H1 (cell line): ENCODE data around the gene PPP1R2B. TPM values are rescaled to one million over a fixed set of nuclear protein-coding genes. Genes with fewer than 3 reads are reported as not detected.

Source experiments
- CTCF ChIA-PET: fragments of 300-600 bp; sonication (Branson Sonifier 250); formaldehyde crosslinking; loops from one replicate; lab custom pipeline; 2021; ENCODE audit not compliant: partially characterized antibody; lab: Charles Lee
- POLR2A ChIA-PET: fragments of 300-600 bp; sonication (Branson Sonifier 250); formaldehyde crosslinking; loops from one replicate; lab custom pipeline; 2021; ENCODE audit warnings: inconsistent platforms; ENCODE audit not compliant: partially characterized antibody; lab: Charles Lee
- DNase-seq, 2 experiments: peaks; one replicate each; pipeline versions ENCODE4 v3.0.0 to v3.0.0-alpha.2; 2010 to 2022; ENCODE audit warnings: low spot score in 2 of 2, low read depth in 1 of 2, mixed read lengths in 1 of 2
- FAIRE-seq: peaks from 2 replicates; lab custom pipeline; 2011; peaks lifted over from hg19 to GRCh38; lab: Jason Lieb, UNC
- H2AFZ ChIP-seq: 2 replicates; pipeline ENCODE4 v1.8.1; 2012; ENCODE audit warnings: low read length, inconsistent platforms
- H2AK5ac ChIP-seq: 2 replicates; pipeline ENCODE4 v1.6.1; 2013; ENCODE audit warnings: low read depth, low read length
- H2BK120ac ChIP-seq: replicated peaks from 2 replicates; pipeline ENCODE3; 2013; ENCODE audit warnings: low read depth, low read length, inconsistent platforms
- H2BK12ac ChIP-seq: 2 replicates; pipeline ENCODE4 v1.6.1; 2013; ENCODE audit warnings: low read depth, low read length
- H2BK15ac ChIP-seq: 2 replicates; pipeline ENCODE4 v1.6.1; 2013; ENCODE audit warnings: low read length
- H2BK20ac ChIP-seq: 2 replicates; pipeline ENCODE4 v1.6.1; 2013; ENCODE audit warnings: low read length
- H2BK5ac ChIP-seq: 2 replicates; pipeline ENCODE4 v1.6.1; 2013; ENCODE audit warnings: low read depth, low read length
- H3K14ac ChIP-seq: 2 replicates; pipeline ENCODE4 v1.6.1; 2013; ENCODE audit warnings: inconsistent platforms; ENCODE audit not compliant: insufficient read length
- H3K18ac ChIP-seq: 2 replicates; pipeline ENCODE4 v1.6.1; 2013; ENCODE audit warnings: low read length; ENCODE audit errors: extremely low read depth
- H3K23ac ChIP-seq: 2 replicates; pipeline ENCODE4 v1.6.1; 2013; ENCODE audit warnings: inconsistent platforms; ENCODE audit not compliant: insufficient read length
- H3K23me2 ChIP-seq: 2 replicates; pipeline ENCODE4 v1.6.1; 2013; ENCODE audit warnings: low read depth, low read length
- H3K27ac ChIP-seq: 2 replicates; pipeline ENCODE4 v1.6.1; 2011; ENCODE audit warnings: low read depth, low read length, inconsistent platforms
- H3K27me3 ChIP-seq, 4 experiments: replicated peaks in 1 of 4; 1 replicate in 1 of 4; 2 replicates in 3 of 4; pipeline versions ENCODE4 v1.6.1 to v1.8.1; 2011 to 2013; ENCODE audit warnings: low read length in 3 of 4, mild to moderate bottlenecking in 3 of 4, inconsistent platforms in 2 of 4, mixed read lengths in 2 of 4, moderate library complexity in 1 of 4; ENCODE audit not compliant: control insufficient read depth in 3 of 4, insufficient read depth in 3 of 4; ENCODE audit errors: extremely low read depth in 1 of 4
- H3K36me3 ChIP-seq, 4 experiments: 2 replicates each; pipeline versions ENCODE4 v1.6.1 to v1.8.1; 2011 to 2013; ENCODE audit warnings: mild to moderate bottlenecking in 4 of 4, low read length in 3 of 4, moderate library complexity in 2 of 4, control low read depth in 1 of 4, inconsistent platforms in 1 of 4; ENCODE audit not compliant: insufficient read depth in 4 of 4, control insufficient read depth in 2 of 4
- H3K4ac ChIP-seq: replicated peaks from 2 replicates; pipeline ENCODE3; 2013; ENCODE audit warnings: low read length, low read depth, mixed read lengths, inconsistent platforms; ENCODE audit not compliant: insufficient read length
- H3K4me1 ChIP-seq, 4 experiments: replicated peaks in 1 of 4; 1 replicate in 1 of 4; 2 replicates in 3 of 4; pipeline versions ENCODE4 v1.6.1 to v1.8.1; 2011 to 2013; ENCODE audit warnings: low read length in 3 of 4, inconsistent platforms in 2 of 4, mixed read lengths in 1 of 4; ENCODE audit not compliant: insufficient read depth in 4 of 4, control insufficient read depth in 3 of 4
- H3K4me2 ChIP-seq, 2 experiments: 2 replicates each; pipeline versions ENCODE4 v1.6.1 to v1.8.1; 2011 to 2013; ENCODE audit warnings: low read depth in 2 of 2, low read length in 2 of 2, control low read depth in 1 of 2, inconsistent platforms in 1 of 2, mild to moderate bottlenecking in 1 of 2; ENCODE audit not compliant: insufficient read depth in 1 of 2
- H3K4me3 ChIP-seq, 4 experiments: fragments of 200-600, 300-600 bp in 1 of 4; sonication (generic), shearing (Covaris generic), sonication (Bioruptor Twin) in 1 of 4; 2 replicates each; pipeline versions ENCODE4 v1.5.1 to v1.8.1; 2011 to 2016; ENCODE audit warnings: low read length in 4 of 4, low read depth in 3 of 4, control low read depth in 2 of 4, inconsistent platforms in 2 of 4, mild to moderate bottlenecking in 2 of 4, mixed read lengths in 1 of 4, moderate library complexity in 1 of 4; ENCODE audit not compliant: insufficient read depth in 2 of 4; ENCODE audit errors: extremely low read depth in 1 of 4
- H3K56ac ChIP-seq: replicated peaks from 2 replicates; pipeline ENCODE3; 2013; ENCODE audit warnings: low read depth, mild to moderate bottlenecking, mixed read lengths, low read length, inconsistent platforms; ENCODE audit not compliant: insufficient read length
- H3K79me1 ChIP-seq: 2 replicates; pipeline ENCODE4 v1.6.1; 2013; ENCODE audit warnings: low read depth, low read length, control low read depth
- H3K79me2 ChIP-seq, 2 experiments: 2 replicates each; pipeline versions ENCODE4 v1.6.1 to v1.8.1; 2012 to 2013; ENCODE audit warnings: low read length in 2 of 2, mild to moderate bottlenecking in 2 of 2, inconsistent platforms in 1 of 2; ENCODE audit not compliant: insufficient read depth in 2 of 2, control insufficient read depth in 1 of 2
- H3K9ac ChIP-seq, 4 experiments: replicated peaks in 1 of 4; 1 replicate in 1 of 4; 2 replicates in 3 of 4; pipeline versions ENCODE4 v1.6.1 to v1.8.1; 2011 to 2013; ENCODE audit warnings: low read depth in 3 of 4, low read length in 3 of 4, control low read depth in 2 of 4, mild to moderate bottlenecking in 2 of 4, moderate library complexity in 2 of 4, inconsistent platforms in 1 of 4; ENCODE audit errors: extremely low read depth in 1 of 4
- H3K9me3 ChIP-seq, 2 experiments: 2 replicates each; pipeline versions ENCODE4 v1.6.1 to v1.8.1; 2012 to 2013; ENCODE audit warnings: mild to moderate bottlenecking in 2 of 2, moderate library complexity in 2 of 2, control low read depth in 1 of 2, inconsistent platforms in 1 of 2, low read depth in 1 of 2, low read length in 1 of 2, mixed read lengths in 1 of 2; ENCODE audit not compliant: insufficient read depth in 2 of 2
- H4K20me1 ChIP-seq, 2 experiments: replicated peaks in 1 of 2; 2 replicates each; pipeline versions ENCODE3 to v1.8.1; 2011 to 2013; ENCODE audit warnings: inconsistent platforms in 2 of 2, low read length in 2 of 2, mild to moderate bottlenecking in 1 of 2; ENCODE audit not compliant: insufficient read depth in 2 of 2, control insufficient read depth in 1 of 2
- H4K5ac ChIP-seq: 2 replicates; pipeline ENCODE4 v1.6.1; 2013; ENCODE audit warnings: low read length, low read depth, mixed read lengths, inconsistent platforms; ENCODE audit not compliant: insufficient read length
- H4K8ac ChIP-seq: 2 replicates; pipeline ENCODE4 v1.8.0; 2013; ENCODE audit warnings: mild to moderate bottlenecking, moderate library complexity, low read length, inconsistent platforms; ENCODE audit not compliant: insufficient read depth; ENCODE audit errors: extremely low read depth
- H4K91ac ChIP-seq: replicated peaks from 2 replicates; pipeline ENCODE3; 2013; ENCODE audit warnings: low read length, mixed read lengths, inconsistent platforms; ENCODE audit not compliant: insufficient read length
- BCL11A ChIP-seq, 2 experiments: IDR thresholded peaks; one replicate each; pipeline ENCODE4 v1.6.1; 2011; ENCODE audit warnings: low read depth in 2 of 2, low read length in 2 of 2, mild to moderate bottlenecking in 2 of 2
- CBX5 ChIP-seq: fragments of 300-800, 300-1000 bp; sonication (generic); IDR thresholded peaks from 2 replicates; pipeline ENCODE4 v1.7.1; 2016; ENCODE audit warnings: antibody characterized with exemption, low read length, low read depth
- CBX8 ChIP-seq: fragments of 300-800, 300-1000 bp; sonication (generic); IDR thresholded peaks from 2 replicates; pipeline ENCODE4 v1.7.1; 2016; ENCODE audit warnings: low read depth, low read length, borderline replicate concordance
- EP300 ChIP-seq, 2 experiments: IDR thresholded peaks; 1 replicate in 1 of 2; 2 replicates in 1 of 2; pipeline ENCODE4 v1.6.1; 2011 to 2012; ENCODE audit warnings: low read depth in 2 of 2, low read length in 2 of 2, mild to moderate bottlenecking in 2 of 2, borderline replicate concordance in 1 of 2, inconsistent platforms in 1 of 2, moderate library complexity in 1 of 2
- JUN ChIP-seq: IDR thresholded peaks from 2 replicates; pipeline ENCODE4 v1.6.1; 2011; ENCODE audit warnings: low read depth, mild to moderate bottlenecking, improper control_type of control experiment, low read length
- PHF8 ChIP-seq: fragments of 200-600 bp; sonication (generic); conservative IDR thresholded peaks from 2 replicates; pipeline ENCODE4 v1.7.1; 2012; ENCODE audit warnings: low read depth, mild to moderate bottlenecking, inconsistent platforms, low read length, moderate library complexity
- POLR2A ChIP-seq, 2 experiments: IDR thresholded peaks; 1 replicate in 1 of 2; 2 replicates in 1 of 2; pipeline ENCODE4 v1.6.1; 2011; ENCODE audit warnings: low read depth in 2 of 2, low read length in 2 of 2, mild to moderate bottlenecking in 2 of 2; ENCODE audit errors: control extremely low read depth in 1 of 2
- RXRA ChIP-seq: IDR thresholded peaks from 2 replicates; pipeline ENCODE4 v1.6.1; 2011; ENCODE audit warnings: low read depth, mild to moderate bottlenecking, low read length, moderate library complexity; ENCODE audit not compliant: insufficient read depth
- SP4 ChIP-seq: IDR thresholded peaks from 2 replicates; pipeline ENCODE4 v1.6.1; 2012; ENCODE audit warnings: low read length, inconsistent platforms
- TAF1 ChIP-seq: IDR thresholded peaks from 2 replicates; pipeline ENCODE4 v1.6.1; 2011; ENCODE audit warnings: mild to moderate bottlenecking, low read depth, low read length
- TEAD4 ChIP-seq: IDR thresholded peaks from 2 replicates; pipeline ENCODE4 v1.6.1; 2012; ENCODE audit warnings: low read depth, low read length, inconsistent platforms, mixed read lengths
- YY1 ChIP-seq: IDR thresholded peaks from 2 replicates; pipeline ENCODE4 v1.6.1; 2011; ENCODE audit warnings: low read depth, mild to moderate bottlenecking, low read length
- WGBS, 2 experiments: shearing (Covaris generic) in 1 of 2; methylation state at CpG; one replicate each; pipeline versions ENCODE4 v1.1.6 to v1.1.7; 2013 to 2015; ENCODE audit warnings: low lambda C conversion rate in 2 of 2, mixed read lengths in 2 of 2, inconsistent platforms in 1 of 2, low coverage in 1 of 2, missing lambda C conversion rate in 1 of 2; ENCODE audit not compliant: insufficient replicate concordance in 2 of 2, insufficient coverage in 1 of 2, insufficient read length in 1 of 2; ENCODE audit errors: extremely low coverage in 1 of 2, missing lambda C conversion rate in 1 of 2; 5-methylcytosine and 5-hydroxymethylcytosine counted together
- polyA plus RNA-seq, 7 experiments: library from polyadenylated mRNA; depleted of rRNA in 3 of 7; stranded (reverse) in 5 of 7; unstranded in 2 of 7; fragments of >200 nt in 5 of 7; fragments of 200-250 nt in 2 of 7; gene quantifications; 1 replicate in 5 of 7; 2 replicates in 1 of 7; 4 replicates in 1 of 7; pipeline versions ENCODE4 v1.2.1 to v1.2.3, GENCODE V29; 2011 to 2013; ENCODE audit warnings: missing spikeins in 2 of 7, mixed read lengths in 2 of 7
- total RNA-seq: library from RNA; stranded (reverse); fragmentation: NEBNext Ultra II Directional; extraction: Animal tissue kit (Norgen Biotek cat#: 25700); gene quantifications from 2 replicates; pipeline ENCODE4 v1.2.1, GENCODE V29; 2021
- TF ChIP-seq, protein P1 (sequence below): IDR thresholded peaks from 2 replicates; pipeline ENCODE4 v1.6.1; 2012; ENCODE audit warnings: low read length, inconsistent platforms

The PPP1R2B gene
- total and polyA plus RNA-seq, 2 of the 8 experiments (the other 6 are each of a cell fraction or from before 2014, with no cell fraction given): not detected

GRCh38 chr5:156838961-156839360 is 11.1 kb upstream of the PPP1R2B start:
- ChIA-PET CTCF (no interaction called here), POLR2A (no interaction called here)
- Histone ChIP-seq H3K79me1 (no peaks in the 10 kb centered on the region), H4K5ac (no peak overlapping the region), H3K56ac (no peak overlapping the region), H4K91ac (no peak overlapping the region), H3K14ac (no peak overlapping the region), H3K4me2 (no peak overlapping the region), H3K23ac (no peak overlapping the region), H3K4me3 (no peak overlapping the region), H2BK120ac (no peak overlapping the region), H3K4me1 (no peaks in the 10 kb centered on the region), H2BK12ac (no peak overlapping the region), H3K36me3 (no peaks in the 10 kb centered on the region), H3K4ac (no peak overlapping the region), H3K9ac (no peak overlapping the region), H3K27me3 (no peaks in the 10 kb centered on the region), H2BK15ac (no peak overlapping the region), H4K20me1 (no peaks in the 10 kb centered on the region), H2AFZ (no peak overlapping the region), H3K9me3 (no peaks in the 10 kb centered on the region), H2BK20ac (no peak overlapping the region), H4K8ac (no peak overlapping the region), H3K79me2 (no peaks in the 10 kb centered on the region), H2AK5ac (no peak overlapping the region), H3K27ac (no peak overlapping the region), H2BK5ac (no peak overlapping the region), H3K18ac (no peak overlapping the region), H3K23me2 (no peaks in the 10 kb centered on the region; the same call in 1 of the 2 replicates)
- TF ChIP-seq TAF1: no peak
- no peak for TF ChIP-seq RXRA
- no peak for TF ChIP-seq YY1
- TF ChIP-seq SP4: no peak
- no peak for TF ChIP-seq TEAD4
- TF ChIP-seq EP300 (IDR thresholded peaks at IDR 0.05; ENCODE audit: borderline replicate concordance in 1 of 2, low read depth in 2 of 2, low read length in 2 of 2): no peak
- TF ChIP-seq CBX5: no peak
- TF ChIP-seq JUN: no peak
- no peak for TF ChIP-seq BCL11A (IDR thresholded peaks at IDR 0.05; ENCODE audit: low read depth in 2 of 2, low read length in 2 of 2)
- TF ChIP-seq, protein P1, sequence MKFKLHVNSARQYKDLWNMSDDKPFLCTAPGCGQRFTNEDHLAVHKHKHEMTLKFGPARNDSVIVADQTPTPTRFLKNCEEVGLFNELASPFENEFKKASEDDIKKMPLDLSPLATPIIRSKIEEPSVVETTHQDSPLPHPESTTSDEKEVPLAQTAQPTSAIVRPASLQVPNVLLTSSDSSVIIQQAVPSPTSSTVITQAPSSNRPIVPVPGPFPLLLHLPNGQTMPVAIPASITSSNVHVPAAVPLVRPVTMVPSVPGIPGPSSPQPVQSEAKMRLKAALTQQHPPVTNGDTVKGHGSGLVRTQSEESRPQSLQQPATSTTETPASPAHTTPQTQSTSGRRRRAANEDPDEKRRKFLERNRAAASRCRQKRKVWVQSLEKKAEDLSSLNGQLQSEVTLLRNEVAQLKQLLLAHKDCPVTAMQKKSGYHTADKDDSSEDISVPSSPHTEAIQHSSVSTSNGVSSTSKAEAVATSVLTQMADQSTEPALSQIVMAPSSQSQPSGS: no peak
- TF ChIP-seq POLR2A (IDR thresholded peaks at IDR 0.05; ENCODE audit: control extremely low read depth in 1 of 2, low read depth in 2 of 2, low read length in 2 of 2): no peak
- TF ChIP-seq CBX8: no peak
- no peak for TF ChIP-seq PHF8
- FAIRE-seq: no peak
- no peak for DNase-seq
- 82% methylated on average over 5 of the region's 5 CpGs; no CpG with 5 or more reads in 1 of the 2 experiments for WGBS, 2 experiments
